Nasal cavity respiratory epithelium epithelial cell of viscerocranial mucosa (primary cell): ENCODE measurements around the gene LYAR. TPM values are rescaled to one million over a fixed set of nuclear protein-coding genes. Genes with fewer than 3 reads are reported as not detected.

Source experiments
- total RNA-seq: library from RNA; depleted of rRNA; stranded (reverse); fragments of >200 nt; gene quantifications from 2 replicates; pipeline ENCODE4 v1.2.3, GENCODE V29; 2014

LYAR gene, protein sequence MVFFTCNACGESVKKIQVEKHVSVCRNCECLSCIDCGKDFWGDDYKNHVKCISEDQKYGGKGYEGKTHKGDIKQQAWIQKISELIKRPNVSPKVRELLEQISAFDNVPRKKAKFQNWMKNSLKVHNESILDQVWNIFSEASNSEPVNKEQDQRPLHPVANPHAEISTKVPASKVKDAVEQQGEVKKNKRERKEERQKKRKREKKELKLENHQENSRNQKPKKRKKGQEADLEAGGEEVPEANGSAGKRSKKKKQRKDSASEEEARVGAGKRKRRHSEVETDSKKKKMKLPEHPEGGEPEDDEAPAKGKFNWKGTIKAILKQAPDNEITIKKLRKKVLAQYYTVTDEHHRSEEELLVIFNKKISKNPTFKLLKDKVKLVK
- 24.1 and 29.7 TPM in 2 replicates for total RNA-seq

DNA sequence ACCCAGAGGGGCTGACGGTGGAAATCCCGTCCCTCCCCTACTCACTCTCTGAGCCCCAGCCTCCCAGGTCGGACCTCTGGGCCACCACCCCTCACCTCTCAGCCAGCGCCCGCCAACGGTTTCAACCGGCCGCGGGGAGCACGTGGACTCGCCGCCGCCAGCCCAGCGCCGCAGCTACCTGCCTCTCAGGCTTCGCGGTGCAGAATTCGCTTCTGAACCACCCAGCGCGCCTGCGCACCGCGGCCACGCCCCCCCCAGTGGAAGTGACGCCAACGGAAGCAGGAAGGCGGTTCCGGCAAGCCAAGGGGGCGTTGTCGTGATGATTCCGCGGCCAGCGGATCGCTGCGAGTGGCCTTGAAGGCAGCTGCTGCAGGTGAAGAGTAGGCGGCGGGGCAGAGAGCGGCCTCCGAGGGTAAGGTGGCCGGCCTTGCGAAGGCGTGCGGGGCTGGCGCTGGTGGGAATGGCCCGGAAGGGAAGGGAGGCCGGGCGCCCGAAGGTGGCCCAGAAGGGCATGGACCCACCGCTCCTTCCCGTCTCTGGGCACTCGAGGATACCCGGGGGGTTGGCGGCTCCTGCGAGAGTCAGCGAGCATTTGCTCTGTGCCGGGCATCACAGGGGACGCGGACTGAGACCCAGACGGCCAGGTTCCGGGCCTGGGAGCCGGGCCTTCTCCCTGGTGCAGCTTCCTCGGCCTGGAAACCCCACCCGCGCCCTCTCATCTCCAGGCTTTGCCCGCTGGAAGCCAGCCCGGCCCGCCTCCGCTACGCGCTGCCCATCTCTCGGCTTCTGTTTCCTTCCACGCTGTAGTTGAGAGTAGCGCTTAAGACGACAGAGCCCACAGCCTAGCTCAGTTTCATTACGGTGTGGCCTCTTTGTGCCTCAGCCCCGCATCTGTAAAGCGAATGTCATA lies at the start of gene LYAR, which contains the start of gene ZBTB49:
TSS of gene LYAR (minus strand) at position 214 of the 910 bp plus-strand sequence. CDS start 6,412 bp downstream, outside the sequence.
TSS of gene ZBTB49 (plus strand) at position 311 of the 910 bp plus-strand sequence. CDS start 9,695 bp downstream, outside the sequence.

DNA sequence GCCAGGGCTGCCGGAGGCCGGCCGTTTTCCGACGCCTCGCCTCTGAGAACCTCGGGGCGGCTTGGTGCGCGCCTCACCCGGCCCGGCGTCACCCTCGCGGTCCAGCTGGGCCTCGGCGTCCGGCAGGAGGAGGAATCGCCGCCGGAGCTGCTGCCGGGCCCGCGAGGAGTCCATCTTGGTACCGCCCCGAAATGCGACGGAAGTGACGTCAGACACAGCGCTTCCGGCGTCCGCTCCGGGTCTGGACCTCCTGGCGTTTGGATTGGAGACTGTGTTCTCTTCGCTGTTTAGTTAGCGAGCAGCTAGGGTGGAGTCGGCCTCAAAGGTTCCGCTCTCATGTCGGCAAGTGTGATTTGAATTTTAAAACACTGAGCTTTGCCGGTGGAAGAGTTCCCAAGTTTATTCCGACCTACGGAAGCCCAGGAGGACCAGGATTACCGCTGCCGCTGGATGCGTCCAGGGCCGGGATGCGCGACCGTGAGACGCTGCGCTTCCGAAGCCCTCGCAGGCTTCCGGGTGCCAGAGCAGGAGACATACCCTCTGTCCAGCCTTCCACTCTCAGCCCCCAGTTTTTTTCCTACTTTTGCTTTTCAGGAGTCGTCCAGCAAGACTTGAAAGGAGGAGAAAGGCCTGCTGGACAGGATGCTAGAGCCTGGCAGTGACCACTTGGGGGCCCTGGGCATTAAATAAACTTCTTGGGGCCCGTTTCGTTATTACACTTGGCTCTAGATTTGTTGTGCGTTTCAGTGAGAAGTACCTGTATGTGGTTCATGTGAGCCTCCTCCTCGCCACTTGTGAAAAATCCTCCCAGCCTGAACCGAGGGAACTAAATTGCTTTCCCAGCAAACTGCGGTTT lies 41.7 kb downstream of the LYAR start, which contains the start of gene TMEM128:
TSS of gene TMEM128 (minus strand) at position 195 of the 856 bp plus-strand sequence. CDS start at position 174, 21 bp downstream.

DNA sequence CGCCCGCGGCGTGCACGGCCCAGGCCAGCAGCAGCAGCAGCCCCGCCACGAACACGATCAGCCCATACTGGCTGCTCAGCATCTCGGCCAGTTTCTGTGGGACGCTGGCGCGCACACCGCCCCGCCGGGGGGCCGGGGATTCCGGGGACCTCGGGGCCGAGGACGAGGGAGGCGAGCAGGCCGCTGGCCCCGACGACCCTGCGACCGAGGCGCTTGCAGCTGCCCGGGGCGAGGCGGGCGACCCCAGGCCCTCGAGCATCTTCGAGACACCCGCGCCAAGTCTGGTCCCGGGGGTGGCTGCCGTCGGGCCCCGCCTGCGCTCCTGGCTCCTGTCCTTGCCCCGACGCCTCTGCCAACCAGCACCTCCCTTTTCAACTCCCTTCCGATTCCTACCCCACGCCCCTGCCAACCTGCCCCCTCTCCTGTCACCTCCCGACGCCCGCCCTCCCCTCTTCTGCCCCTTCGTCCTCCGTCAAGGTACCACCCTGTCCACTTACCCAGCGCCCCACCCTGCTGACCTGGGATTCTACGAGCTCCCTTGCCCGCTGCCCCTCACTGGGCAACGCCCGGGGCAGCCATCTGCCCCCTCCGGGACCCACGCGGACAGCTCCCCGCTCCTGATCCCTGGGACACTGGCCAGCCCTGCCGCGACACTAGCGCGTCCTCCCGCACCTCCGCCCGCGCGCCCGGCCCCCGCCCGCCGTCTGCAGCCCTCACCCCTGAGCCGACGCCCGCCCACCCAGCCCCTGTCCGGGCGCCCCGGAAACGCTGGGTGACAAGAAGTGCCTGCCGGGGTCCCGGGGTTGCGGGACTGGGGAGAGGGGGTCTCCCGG lies 63.1 kb downstream of the LYAR start, which contains the start of gene OTOP1:
TSS of gene OTOP1 (minus strand) at position 324 of the 833 bp plus-strand sequence. CDS start at position 259, 65 bp downstream.

Other genes with a start within 250 kb of the LYAR start
- gene OTOP1, start 63.2 kb downstream of the LYAR start, total RNA-seq: not detected in 2 replicates
- 22.6 and 35.5 TPM in 2 replicates for gene TMEM128, start 41.9 kb downstream of the LYAR start, total RNA-seq
- gene ZBTB49, start 97 bp upstream of the LYAR start, total RNA-seq: 4.1 and 4.6 TPM in 2 replicates
- gene NSG1, start 96.9 kb upstream of the LYAR start, total RNA-seq: 5.1 and 15.3 TPM in 2 replicates